ENCODE measurements around the gene CYP1A2.
"Not testable (repeated sequence)": the region's sequence is repeated elsewhere in the genome, so short reads cannot be mapped to it uniquely, and the experiment has no call there.

CYP1A2 gene

DNA sequence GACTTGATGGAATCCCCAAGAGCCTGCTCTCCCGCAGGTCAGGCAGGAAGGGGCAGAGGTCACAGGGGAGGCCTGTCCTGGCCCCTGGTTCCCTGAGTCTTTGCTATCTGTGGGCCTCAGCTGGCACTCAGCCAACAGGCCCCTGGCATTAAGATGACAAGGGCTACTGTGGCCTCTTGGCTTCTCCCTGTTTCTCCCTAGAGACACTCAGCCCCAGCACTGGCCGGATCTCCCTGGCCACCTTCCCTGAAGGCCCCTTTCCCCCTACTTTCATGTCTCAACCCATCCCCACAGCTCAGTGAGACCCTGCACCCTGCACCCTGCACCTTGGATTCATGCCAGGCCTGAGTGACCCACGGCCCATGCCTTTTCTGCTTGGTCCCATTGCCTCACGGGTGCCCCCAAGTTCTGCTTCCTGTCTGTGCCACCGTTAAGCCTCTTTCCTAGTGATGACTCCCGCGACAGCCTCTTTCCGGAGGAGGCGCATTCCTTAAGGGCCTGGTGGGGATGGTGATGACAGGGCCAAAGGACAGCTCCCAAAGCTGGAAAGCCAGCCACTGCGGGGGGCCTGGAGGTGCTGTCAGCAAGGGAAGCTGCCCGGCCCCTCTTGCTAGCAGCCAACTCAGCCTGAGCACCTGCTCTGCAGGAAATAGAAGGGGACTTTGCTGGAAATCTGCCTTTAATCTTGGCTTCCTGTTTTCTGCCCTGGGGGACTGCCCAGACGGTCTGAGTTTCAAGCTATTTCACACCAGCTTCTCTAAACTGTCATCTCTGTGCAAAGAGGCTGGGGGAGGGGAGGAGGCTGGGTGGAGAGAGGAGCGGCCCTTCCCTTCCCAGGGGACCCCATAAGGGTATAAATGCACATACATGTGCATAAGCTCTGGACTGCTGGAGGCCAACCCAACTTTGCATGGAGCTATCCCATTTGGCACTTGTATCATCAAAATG lies 28.4 kb downstream of the CYP1A2 start:
- DNase-seq (ENCODE audit: low read depth in 1 of 2, low spot score in 1 of 2) = peak in 1 of 2 donors; percentile 42

- DNase-seq (ENCODE audit: low read depth in 1 of 2, low spot score in 1 of 2) = no peak
Observed at GRCh38 chr15:74777769-74778598, 29.3 kb downstream of the CYP1A2 start.

GRCh38 chr15:74778599-74778970 lies 29.9 kb downstream of the CYP1A2 start:
- DNase-seq (ENCODE audit: low read depth in 1 of 2, low spot score in 1 of 2) = no peak

DNA sequence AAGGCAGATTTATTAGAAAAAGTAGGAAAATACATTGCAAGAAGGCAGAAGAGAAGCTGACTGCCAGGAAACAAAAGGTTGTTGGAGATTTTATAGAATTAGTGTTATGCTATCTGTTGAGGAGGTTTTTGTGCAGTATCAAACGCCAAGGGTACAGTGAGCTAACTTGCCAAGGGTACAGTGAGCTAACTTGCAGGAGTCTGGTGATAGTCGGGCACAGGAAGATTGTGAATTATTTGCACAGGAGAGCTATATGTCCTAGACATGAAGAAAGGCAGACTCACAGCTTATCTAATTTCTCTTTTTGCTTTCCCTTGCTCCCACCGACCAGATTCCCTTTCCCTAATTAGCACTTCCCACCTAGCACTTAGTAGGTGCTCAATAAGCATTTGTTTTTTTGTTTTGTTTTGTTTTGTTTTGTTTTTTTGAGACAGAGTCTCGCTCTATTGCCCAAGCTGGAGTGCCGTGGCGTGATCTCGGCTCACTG lies 30.6 kb downstream of the CYP1A2 start:
- no peak for DNase-seq (ENCODE audit: low read depth in 1 of 2, low spot score in 1 of 2)

DNA sequence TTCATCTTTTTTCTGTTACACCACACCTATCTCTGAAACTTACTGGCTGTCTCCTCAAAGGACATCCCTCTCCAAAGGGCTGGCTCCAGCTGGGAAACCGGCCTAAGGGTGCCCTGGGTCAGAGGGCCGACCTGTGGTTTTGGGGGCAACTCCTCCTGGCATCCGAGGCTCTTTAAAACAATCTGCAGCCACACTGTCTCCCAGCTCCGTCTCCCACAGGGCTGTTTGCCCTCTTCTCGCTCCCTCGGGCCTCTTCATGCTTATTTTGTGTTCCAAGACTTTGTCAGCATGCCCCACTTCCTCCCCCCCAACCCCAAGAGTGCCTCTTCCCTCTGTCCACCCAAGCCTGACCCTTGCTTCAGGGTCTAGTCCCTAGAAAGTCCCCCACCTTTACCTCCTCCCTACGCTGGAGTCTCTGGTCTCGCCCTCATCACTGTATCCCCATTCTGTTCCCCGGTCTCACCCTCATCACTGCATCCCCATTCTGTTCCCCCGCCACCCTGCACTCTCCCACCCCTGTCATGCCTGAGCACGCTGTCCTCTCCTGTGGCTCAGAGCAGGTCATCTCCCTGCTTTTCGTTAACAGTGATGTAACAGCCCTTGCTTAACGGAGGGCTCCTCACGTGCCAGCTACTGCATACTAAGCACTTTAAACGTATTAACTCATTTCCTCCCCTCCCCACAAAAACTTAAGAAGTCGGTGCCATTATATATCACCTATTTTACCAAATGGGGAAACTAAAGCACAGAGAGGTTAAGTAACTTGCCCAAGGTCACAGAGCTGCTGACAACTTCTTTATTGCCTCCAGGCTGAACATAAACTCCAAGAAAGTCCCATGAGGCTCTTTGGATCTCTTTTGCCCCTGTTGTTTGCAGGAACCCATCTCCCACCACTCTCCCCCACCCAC lies 32.1 kb downstream of the CYP1A2 start:
- DNase-seq (ENCODE audit: low read depth in 1 of 2, low spot score in 1 of 2) = no peak

- peak; percentile 45 to 75 for DNase-seq (ENCODE audit: low read depth in 1 of 2, low spot score in 1 of 2)
Observed at GRCh38 chr15:74781431-74782258, 33.0 kb downstream of the CYP1A2 start, which contains the start of gene CSK. Gene CSK (plus strand): TSS chr15:74782080. CDS start chr15:74798298, 16,218 bp downstream.

DNA sequence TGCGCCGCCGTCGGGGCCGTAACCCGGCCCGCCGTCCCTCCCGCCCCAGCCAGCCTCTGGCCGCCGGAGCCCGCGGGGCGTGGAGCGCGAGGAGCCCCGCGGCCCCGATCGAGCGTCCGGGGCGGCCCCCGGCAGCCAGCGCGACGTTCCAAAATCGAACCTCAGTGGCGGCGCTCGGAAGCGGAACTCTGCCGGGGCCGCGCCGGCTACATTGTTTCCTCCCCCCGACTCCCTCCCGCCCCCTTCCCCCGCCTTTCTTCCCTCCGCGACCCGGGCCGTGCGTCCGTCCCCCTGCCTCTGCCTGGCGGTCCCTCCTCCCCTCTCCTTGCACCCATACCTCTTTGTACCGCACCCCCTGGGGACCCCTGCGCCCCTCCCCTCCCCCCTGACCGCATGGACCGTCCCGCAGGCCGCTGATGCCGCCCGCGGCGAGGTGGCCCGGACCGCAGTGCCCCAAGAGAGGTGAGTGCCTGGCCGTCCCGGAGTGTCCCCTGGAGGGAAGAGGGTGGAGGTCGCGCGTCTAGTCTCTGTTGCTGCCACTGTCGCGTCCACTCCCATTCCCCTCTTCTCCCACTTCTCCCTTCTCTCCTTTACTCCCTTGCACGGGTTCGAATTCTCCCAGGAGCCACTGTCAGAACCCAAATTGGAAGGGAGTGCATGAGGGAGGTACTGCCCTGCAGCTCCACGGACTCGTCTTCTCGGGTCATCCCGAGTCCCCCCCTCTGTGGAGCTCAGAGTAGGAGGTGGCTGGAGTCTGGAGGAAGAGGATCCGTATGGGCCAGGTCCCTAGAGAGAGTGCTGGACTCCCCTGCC lies 33.8 kb downstream of the CYP1A2 start:
- DNase-seq (ENCODE audit: low read depth in 1 of 2, low spot score in 1 of 2) = peak; percentile 43 to 55

GRCh38 chr15:74783072-74783807 lies 34.6 kb downstream of the CYP1A2 start:
- DNase-seq (ENCODE audit: low read depth in 1 of 2, low spot score in 1 of 2) = no peak

- no peak for DNase-seq (ENCODE audit: low read depth in 1 of 2, low spot score in 1 of 2)
Observed at GRCh38 chr15:74783808-74784175, 35.1 kb downstream of the CYP1A2 start.

- no peak for DNase-seq (ENCODE audit: low read depth in 1 of 2, low spot score in 1 of 2)
Observed at GRCh38 chr15:74784426-74785193, 36.0 kb downstream of the CYP1A2 start.

- no peak for DNase-seq (ENCODE audit: low read depth in 1 of 2, low spot score in 1 of 2)
Observed at GRCh38 chr15:74785194-74786032, 36.8 kb downstream of the CYP1A2 start.

DNA sequence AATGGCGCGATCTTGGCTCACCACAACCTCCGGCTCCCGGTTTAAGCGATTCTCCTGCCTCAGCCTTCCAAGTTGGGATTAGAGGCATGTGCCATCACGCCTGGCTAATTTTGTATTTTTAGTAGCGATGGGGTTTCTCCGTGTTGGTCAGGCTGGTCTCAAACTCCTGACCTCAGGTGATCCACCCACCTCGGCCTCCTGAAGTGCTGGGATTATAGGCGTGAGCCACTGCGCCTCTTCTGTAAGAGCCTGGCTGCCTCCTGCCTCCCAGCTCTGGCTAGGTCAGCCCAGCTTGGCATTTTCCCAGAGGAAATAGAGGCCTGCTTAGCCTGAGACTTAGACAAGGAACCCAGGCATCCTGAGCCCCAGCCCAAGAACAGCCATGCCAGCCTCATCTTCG lies 37.4 kb downstream of the CYP1A2 start:
- DNase-seq (ENCODE audit: low read depth in 1 of 2, low spot score in 1 of 2) = not testable (repeated sequence)

GRCh38 chr15:74786551-74787165 lies 38.0 kb downstream of the CYP1A2 start:
- no peak for DNase-seq (ENCODE audit: low read depth in 1 of 2, low spot score in 1 of 2)

- peak; percentile 71 to 78 for DNase-seq (ENCODE audit: low read depth in 1 of 2, low spot score in 1 of 2)
Observed at GRCh38 chr15:74787251-74788041, 38.8 kb downstream of the CYP1A2 start.

- DNase-seq (ENCODE audit: low read depth in 1 of 2, low spot score in 1 of 2) = no peak
Observed at GRCh38 chr15:74788042-74788682, 39.5 kb downstream of the CYP1A2 start.

Data from activated T-helper 1 cell treated with anti-CD3 and anti-CD28 coated beads, Interleukin-2, amount 50 U/mL, for 16 hours (primary cell).